CD14-positive monocyte (primary cell): ENCODE measurements around the gene C2CD4D. TPM values are rescaled to one million over a fixed set of nuclear protein-coding genes. Genes with fewer than 3 reads are reported as not detected.

Experiments used
- DNase-seq, 3 donors: peaks; one replicate each; pipeline ENCODE4 v3.0.0-alpha.2; 2011 to 2022
- H2AFZ ChIP-seq: 2 replicates; pipeline ENCODE4 v1.6.0; 2012; ENCODE audit warnings: mild to moderate bottlenecking, low read depth, low read length, inconsistent platforms; ENCODE audit not compliant: insufficient read depth, poor library complexity, severe bottlenecking
- H3K27ac ChIP-seq, 2 donors: 1 replicate in 1 of 2; 2 replicates in 1 of 2; pipeline ENCODE4 v1.5.1; 2012 to 2013; ENCODE audit warnings: low read length in 2 of 2, control low read depth in 1 of 2, inconsistent platforms in 1 of 2, low read depth in 1 of 2, mild to moderate bottlenecking in 1 of 2
- H3K27me3 ChIP-seq, 2 donors: one replicate each; pipeline versions ENCODE4 v1.6.0 to v1.6.1; 2011 to 2013; ENCODE audit warnings: low read length in 2 of 2; ENCODE audit not compliant: control insufficient read depth in 2 of 2, insufficient read depth in 2 of 2
- H3K36me3 ChIP-seq, 2 donors: replicated peaks in 1 of 2; 1 replicate in 1 of 2; 2 replicates in 1 of 2; pipeline versions ENCODE4 v1.5.1 to v1.6.1; 2012 to 2013; ENCODE audit warnings: low read length in 2 of 2, control low read depth in 1 of 2, inconsistent platforms in 1 of 2, mild to moderate bottlenecking in 1 of 2; ENCODE audit not compliant: insufficient read depth in 2 of 2, control insufficient read depth in 1 of 2
- H3K4me1 ChIP-seq, 2 donors: 1 replicate in 1 of 2; 2 replicates in 1 of 2; pipeline versions ENCODE4 v1.5.1 to v1.6.1; 2012 to 2013; ENCODE audit warnings: low read length in 2 of 2, control low read depth in 1 of 2, inconsistent platforms in 1 of 2, mild to moderate bottlenecking in 1 of 2, moderate library complexity in 1 of 2; ENCODE audit not compliant: insufficient read depth in 2 of 2, control insufficient read depth in 1 of 2
- H3K4me2 ChIP-seq: replicated peaks from 2 replicates; pipeline ENCODE3; 2012; ENCODE audit warnings: low read length, moderate library complexity, mild to moderate bottlenecking; ENCODE audit not compliant: poor library complexity, severe bottlenecking; ENCODE audit errors: extremely low read depth
- H3K4me3 ChIP-seq, 3 experiments: fragments of 200-600 bp in 1 of 3; sonication (generic) in 1 of 3; replicated peaks in 1 of 3; 1 replicate in 2 of 3; 2 replicates in 1 of 3; pipeline ENCODE4 v1.5.1; 2011 to 2013; ENCODE audit warnings: low read length in 3 of 3, mild to moderate bottlenecking in 3 of 3, control low read depth in 2 of 3, low read depth in 2 of 3, inconsistent platforms in 1 of 3, moderate library complexity in 1 of 3
- H3K79me2 ChIP-seq: 2 replicates; pipeline ENCODE4 v1.6.0; 2012; ENCODE audit warnings: mild to moderate bottlenecking, control low read depth, inconsistent platforms, low read length, moderate library complexity; ENCODE audit not compliant: insufficient read depth
- H3K9ac ChIP-seq: 2 replicates; pipeline ENCODE4 v1.6.0; 2017; ENCODE audit warnings: low read length, mild to moderate bottlenecking; ENCODE audit not compliant: insufficient read depth, poor library complexity, severe bottlenecking
- H3K9me3 ChIP-seq, 2 donors: replicated peaks in 1 of 2; 1 replicate in 1 of 2; 2 replicates in 1 of 2; pipeline versions ENCODE4 v1.5.1 to v1.6.1; 2012 to 2013; ENCODE audit warnings: low read length in 2 of 2, control low read depth in 1 of 2; ENCODE audit not compliant: control insufficient read depth in 1 of 2, insufficient read depth in 1 of 2
- H4K20me1 ChIP-seq: 2 replicates; pipeline ENCODE4 v1.6.0; 2012; ENCODE audit warnings: mild to moderate bottlenecking, low read length, control low read depth, moderate library complexity; ENCODE audit not compliant: insufficient read depth
- H3K27ac Mint-ChIP-seq, 7 donors: one replicate each; pipeline ENCODE4 v1.8.0; 2020; ENCODE audit warnings: mild to moderate bottlenecking in 7 of 7, mixed read lengths in 7 of 7, moderate library complexity in 6 of 7, inconsistent platforms in 2 of 7
- H3K27me3 Mint-ChIP-seq, 3 donors: one replicate each; pipeline ENCODE4 v1.8.0; 2021 to 2022; ENCODE audit warnings: low read depth in 3 of 3, mild to moderate bottlenecking in 3 of 3, mixed read lengths in 3 of 3, moderate library complexity in 3 of 3, inconsistent platforms in 1 of 3
- H3K36me3 Mint-ChIP-seq, 2 donors: one replicate each; pipeline ENCODE4 v1.8.0; 2020; ENCODE audit warnings: mixed read lengths in 2 of 2, inconsistent platforms in 1 of 2, mild to moderate bottlenecking in 1 of 2
- H3K4me1 Mint-ChIP-seq: one replicate; pipeline ENCODE4 v1.8.0; 2020; ENCODE audit warnings: mild to moderate bottlenecking, mixed read lengths
- H3K4me3 Mint-ChIP-seq, 2 donors: one replicate each; pipeline ENCODE4 v1.8.0; 2020; ENCODE audit warnings: mild to moderate bottlenecking in 2 of 2, mixed read lengths in 2 of 2, moderate library complexity in 1 of 2
- H3K9me3 Mint-ChIP-seq, 7 donors: one replicate each; pipeline ENCODE4 v1.8.0; 2020 to 2022; ENCODE audit warnings: mixed read lengths in 7 of 7, mild to moderate bottlenecking in 6 of 7, moderate library complexity in 6 of 7, inconsistent platforms in 2 of 7
- CTCF ChIP-seq: fragments of 200-600 bp; IDR thresholded peaks from one replicate; pipeline ENCODE4 v1.8.0; 2022; ENCODE audit warnings: antibody characterized with exemption, mild to moderate bottlenecking
- WGBS: methylation state at CpG from one replicate; pipeline ENCODE4 v1.1.5; 2013; ENCODE audit warnings: missing lambda C conversion rate; ENCODE audit not compliant: insufficient coverage; 5-methylcytosine and 5-hydroxymethylcytosine counted together
- intact Hi-C, 2 donors: fragments of 100-400 bp; cut with micrococcal nuclease; formaldehyde crosslinking; loops; one replicate each; pipeline versions ENCODE4 v1.15.0 to v1.15.1; 2023
- polyA plus RNA-seq, 3 donors: library from polyadenylated mRNA; depleted of rRNA in 1 of 3; unstranded in 2 of 3; stranded (reverse) in 1 of 3; fragments of 300-500 nt in 2 of 3; fragments of >200 nt in 1 of 3; fragmentation: Illumina TruSeq in 2 of 3; gene quantifications; 1 replicate in 2 of 3; 2 replicates in 1 of 3; pipeline ENCODE4 v1.2.3, GENCODE V29; 2012 to 2021

Gene C2CD4D
- polyA plus RNA-seq, 3 donors = not detected

GRCh38 chr1:151860504-151861187 lies 21.0 kb upstream of the C2CD4D start:
- H3K27ac ChIP-seq = no peak overlapping the region
- H3K4me3 Mint-ChIP-seq = no peak overlapping the region
- DNase-seq = no peak

GRCh38 chr1:151859891-151860293 lies 20.3 kb upstream of the C2CD4D start:
- H3K27me3 Mint-ChIP-seq = peaks cover 0 to 5% (median 0%) of the 10 kb centered on the region in 3 donors
- 0% methylated on average over 1 of the region's 6 CpGs for WGBS

More at GRCh38 chr1:151860504-151861187, 21.0 kb upstream of the C2CD4D start:
- H3K4me1 ChIP-seq = peaks cover 41% of the 10 kb centered on the region in 2 donors
- no peaks in the 10 kb centered on the region for H3K27me3 ChIP-seq
- H3K9me3 ChIP-seq = no peaks in the 10 kb centered on the region
- peaks cover 1 to 8% (median 2%) of the 10 kb centered on the region in 3 donors for H3K27me3 Mint-ChIP-seq
- no peaks in the 10 kb centered on the region for H3K36me3 Mint-ChIP-seq
- no peaks in the 10 kb centered on the region for H4K20me1 ChIP-seq
- 99% methylated on average over 6 of the region's 7 CpGs for WGBS
- no peak overlapping the region for H3K27ac Mint-ChIP-seq
- no peak overlapping the region for H3K4me2 ChIP-seq
- H3K79me2 ChIP-seq = no peaks in the 10 kb centered on the region
- no peak for TF ChIP-seq CTCF
- H3K4me1 Mint-ChIP-seq = peaks cover 51% of the 10 kb centered on the region
- H3K9me3 Mint-ChIP-seq = peaks cover 0 to 8% (median 3%) of the 10 kb centered on the region in 7 donors
- H2AFZ ChIP-seq = no peak overlapping the region
- H3K36me3 ChIP-seq = no peaks in the 10 kb centered on the region
- H3K4me3 ChIP-seq = no peak overlapping the region
- no peak overlapping the region for H3K9ac ChIP-seq
- intact Hi-C loops = no loop called here

More at GRCh38 chr1:151859891-151860293, 20.3 kb upstream of the C2CD4D start:
- Histone ChIP-seq H3K4me3 (no peak overlapping the region), H3K9ac (no peak overlapping the region), H3K4me2 (no peak overlapping the region), H3K79me2 (no peaks in the 10 kb centered on the region), H3K4me1 (peaks cover 41 to 42% of the 10 kb centered on the region in 2 donors), H4K20me1 (no peaks in the 10 kb centered on the region), H3K27ac (no peak overlapping the region), H3K27me3 (no peaks in the 10 kb centered on the region), H2AFZ (no peak overlapping the region), H3K9me3 (no peaks in the 10 kb centered on the region), H3K36me3 (no peaks in the 10 kb centered on the region)
- Mint-ChIP-seq H3K36me3 (no peaks in the 10 kb centered on the region), H3K4me1 (peaks cover 53% of the 10 kb centered on the region), H3K27ac (no peak overlapping the region), H3K9me3 (peaks cover 0 to 8% (median 3%) of the 10 kb centered on the region in 7 donors), H3K4me3 (no peak overlapping the region)
- peak in 1 of 3 donors; percentile 32 for DNase-seq
- TF ChIP-seq CTCF = no peak
- intact Hi-C loops = no loop called here
